H1 (cell line): Measurements from ENCODE around the gene PIGM. TPM values are rescaled to one million over a fixed set of nuclear protein-coding genes. Genes with fewer than 3 reads are reported as not detected.

Experiments
- EP300 ChIP-seq, 2 experiments: IDR thresholded peaks; 1 replicate in 1 of 2; 2 replicates in 1 of 2; pipeline ENCODE4 v1.6.1; 2011 to 2012; ENCODE audit warnings: low read depth in 2 of 2, low read length in 2 of 2, mild to moderate bottlenecking in 2 of 2, borderline replicate concordance in 1 of 2, inconsistent platforms in 1 of 2, moderate library complexity in 1 of 2
- polyA plus RNA-seq, 7 experiments: library from polyadenylated mRNA; depleted of rRNA in 3 of 7; stranded (reverse) in 5 of 7; unstranded in 2 of 7; fragments of >200 nt in 5 of 7; fragments of 200-250 nt in 2 of 7; gene quantifications; 1 replicate in 5 of 7; 2 replicates in 1 of 7; 4 replicates in 1 of 7; pipeline versions ENCODE4 v1.2.1 to v1.2.3, GENCODE V29; 2011 to 2013; ENCODE audit warnings: missing spikeins in 2 of 7, mixed read lengths in 2 of 7
- total RNA-seq: library from RNA; stranded (reverse); fragmentation: NEBNext Ultra II Directional; extraction: Animal tissue kit (Norgen Biotek cat#: 25700); gene quantifications from 2 replicates; pipeline ENCODE4 v1.2.1, GENCODE V29; 2021

The PIGM gene
- total and polyA plus RNA-seq, 2 of the 8 experiments (the other 6 are each of a cell fraction or from before 2014, with no cell fraction given) = 5.4 to 6.0 TPM

DNA sequence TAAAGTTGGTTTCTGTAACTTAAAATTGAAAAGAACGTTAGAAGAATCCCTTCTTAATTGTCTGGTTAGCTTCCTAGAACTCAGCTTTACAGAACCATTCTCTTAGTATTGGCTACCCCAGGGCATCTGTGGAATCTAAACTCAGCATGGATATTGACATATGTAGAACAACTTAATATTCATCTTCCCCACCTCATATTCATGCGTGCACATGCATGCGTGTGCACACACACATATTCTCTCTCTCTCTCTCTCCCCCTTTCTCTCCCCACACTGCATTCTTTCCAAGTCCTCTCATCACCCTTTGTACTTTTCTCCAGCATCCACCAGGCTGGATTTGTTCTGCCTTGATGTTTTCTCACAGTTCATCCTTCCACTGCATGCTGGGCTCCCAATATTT, 13.4 kb downstream of the PIGM start (continued):
- no peak for TF ChIP-seq EP300 (IDR thresholded peaks at IDR 0.05; ENCODE audit: borderline replicate concordance in 1 of 2, low read depth in 2 of 2, low read length in 2 of 2)
